GM19239 (cell line): ENCODE results near the gene MGME1.

Source experiments
- DNase-seq: peaks from one replicate; pipeline ENCODE4 v3.0.0; 2011; ENCODE audit warnings: low spot score; ENCODE audit not compliant: insufficient read length
- FAIRE-seq: peaks from 2 replicates; lab custom pipeline; 2011; peaks lifted over from hg19 to GRCh38; lab: Jason Lieb, UNC

Gene MGME1

GRCh38 chr20:17939622-17940223 is 29.1 kb upstream of the MGME1 start:
- FAIRE-seq = no peak
- no peak for DNase-seq

GRCh38 chr20:17940224-17940971 is 28.4 kb upstream of the MGME1 start:
- DNase-seq = no peak
- FAIRE-seq = no peak

GRCh38 chr20:17941087-17941825 is 27.6 kb upstream of the MGME1 start:
- DNase-seq (no peak), FAIRE-seq (no peak)

- no peak for FAIRE-seq
- no peak for DNase-seq
These were observed 27.0 kb upstream of the MGME1 start for GRCh38 chr20:17941826-17942196.

- FAIRE-seq (peak; percentile 82), DNase-seq (no peak)
These were observed 25.5 kb upstream of the MGME1 start for GRCh38 chr20:17943343-17943742.

GRCh38 chr20:17944854-17945474 is 23.9 kb upstream of the MGME1 start:
- FAIRE-seq = no peak

GRCh38 chr20:17946040-17946439 is 22.8 kb upstream of the MGME1 start:
- DNase-seq (no peak), FAIRE-seq (no peak)

More at GRCh38 chr20:17944854-17945474, 23.9 kb upstream of the MGME1 start:
- no peak for DNase-seq

- FAIRE-seq = no peak
These were observed 22.0 kb upstream of the MGME1 start for GRCh38 chr20:17946572-17947473.

GRCh38 chr20:17947474-17947815 is 21.4 kb upstream of the MGME1 start:
- FAIRE-seq = no peak
- DNase-seq = no peak

More at GRCh38 chr20:17946572-17947473, 22.0 kb upstream of the MGME1 start:
- no peak for DNase-seq

GRCh38 chr20:17948442-17948841 is 20.4 kb upstream of the MGME1 start:
- DNase-seq (no peak), FAIRE-seq (no peak)

- FAIRE-seq (peak; percentile 31), DNase-seq (no peak)
These were observed 18.9 kb upstream of the MGME1 start for GRCh38 chr20:17949899-17950298.

- DNase-seq (no peak), FAIRE-seq (no peak)
These were observed 18.1 kb upstream of the MGME1 start for GRCh38 chr20:17950670-17951069.

- DNase-seq = no peak
- no peak for FAIRE-seq
These were observed 17.5 kb upstream of the MGME1 start for GRCh38 chr20:17951323-17951722.

GRCh38 chr20:17952692-17953684 is 15.8 kb upstream of the MGME1 start:
- FAIRE-seq = no peak
- DNase-seq = no peak

GRCh38 chr20:17953935-17954334 is 14.9 kb upstream of the MGME1 start:
- DNase-seq (no peak), FAIRE-seq (no peak)

- FAIRE-seq = peak; percentile 8
- DNase-seq = no peak
These were observed 13.5 kb upstream of the MGME1 start for GRCh38 chr20:17955302-17955701.

- DNase-seq (no peak), FAIRE-seq (peak; percentile 14)
These were observed 12.6 kb upstream of the MGME1 start for GRCh38 chr20:17956099-17956685.
